ENCODE results near the gene CAPN7.

DNA sequence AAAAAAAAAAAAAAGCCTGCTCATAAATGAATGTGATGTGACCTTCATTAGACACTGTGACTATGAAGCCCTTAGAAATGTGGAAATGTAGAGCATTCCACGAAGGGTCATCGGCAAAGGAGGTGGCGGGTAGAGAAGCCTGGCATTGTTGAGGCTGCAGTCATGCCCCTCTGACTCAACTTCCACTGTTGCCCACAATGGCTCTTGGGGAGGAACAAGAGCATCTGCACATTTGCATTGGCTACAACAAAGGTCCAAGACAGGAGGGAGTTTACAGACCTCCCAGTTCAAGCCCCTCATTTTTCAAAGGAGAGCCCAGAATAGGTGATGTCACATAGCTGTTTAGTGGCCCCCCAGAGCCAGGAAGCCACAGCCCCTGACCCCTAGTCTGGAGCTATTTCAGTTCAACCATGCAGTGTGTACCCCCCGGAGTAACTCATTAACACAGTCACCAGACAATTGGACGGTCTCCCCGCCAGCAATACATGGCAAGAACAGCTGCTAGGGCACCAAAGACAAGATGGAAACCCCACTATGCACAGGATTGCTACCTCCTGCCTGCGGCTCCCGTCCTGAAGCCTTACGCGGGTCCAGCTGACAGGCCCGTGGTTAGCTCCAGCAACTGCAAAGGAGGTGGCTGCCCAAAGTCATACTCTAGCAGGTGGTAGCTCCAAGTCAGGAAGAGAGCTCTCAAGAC, 70.1 kb downstream of the CAPN7 start:
- no peak for TF ChIP-seq POLR2A (IDR thresholded peaks at IDR 0.05)
- TF ChIP-seq, protein P1, sequence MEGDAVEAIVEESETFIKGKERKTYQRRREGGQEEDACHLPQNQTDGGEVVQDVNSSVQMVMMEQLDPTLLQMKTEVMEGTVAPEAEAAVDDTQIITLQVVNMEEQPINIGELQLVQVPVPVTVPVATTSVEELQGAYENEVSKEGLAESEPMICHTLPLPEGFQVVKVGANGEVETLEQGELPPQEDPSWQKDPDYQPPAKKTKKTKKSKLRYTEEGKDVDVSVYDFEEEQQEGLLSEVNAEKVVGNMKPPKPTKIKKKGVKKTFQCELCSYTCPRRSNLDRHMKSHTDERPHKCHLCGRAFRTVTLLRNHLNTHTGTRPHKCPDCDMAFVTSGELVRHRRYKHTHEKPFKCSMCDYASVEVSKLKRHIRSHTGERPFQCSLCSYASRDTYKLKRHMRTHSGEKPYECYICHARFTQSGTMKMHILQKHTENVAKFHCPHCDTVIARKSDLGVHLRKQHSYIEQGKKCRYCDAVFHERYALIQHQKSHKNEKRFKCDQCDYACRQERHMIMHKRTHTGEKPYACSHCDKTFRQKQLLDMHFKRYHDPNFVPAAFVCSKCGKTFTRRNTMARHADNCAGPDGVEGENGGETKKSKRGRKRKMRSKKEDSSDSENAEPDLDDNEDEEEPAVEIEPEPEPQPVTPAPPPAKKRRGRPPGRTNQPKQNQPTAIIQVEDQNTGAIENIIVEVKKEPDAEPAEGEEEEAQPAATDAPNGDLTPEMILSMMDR (IDR thresholded peaks at IDR 0.05) = no peak
- TF ChIP-seq EP300 (IDR thresholded peaks at IDR 0.05) = no peak

All from gastroesophageal sphincter (tissue), 3 donors.